H9 (cell line): ENCODE results near the gene HEPHL1. TPM values are rescaled to one million over a fixed set of nuclear protein-coding genes. Genes with fewer than 3 reads are reported as not detected.

Source experiments
- DNase-seq: peaks from one replicate; pipeline ENCODE4 v3.0.0-alpha.2; 2017
- H2AFZ ChIP-seq: one replicate; pipeline ENCODE4 v1.6.1; 2013; ENCODE audit warnings: mild to moderate bottlenecking, low read length, control low read depth, moderate library complexity
- H2AK5ac ChIP-seq: 2 replicates; pipeline ENCODE4 v1.6.1; 2013; ENCODE audit warnings: low read length, control low read depth, mixed read lengths; ENCODE audit not compliant: insufficient read length
- H2BK120ac ChIP-seq: one replicate; pipeline ENCODE4 v1.6.1; 2013; ENCODE audit warnings: low read depth, mild to moderate bottlenecking, low read length, control low read depth, inconsistent platforms; ENCODE audit not compliant: poor library complexity, severe bottlenecking
- H2BK12ac ChIP-seq: 2 replicates; pipeline ENCODE4 v1.6.1; 2013; ENCODE audit warnings: low read length, control low read depth, mixed read lengths, low read depth; ENCODE audit not compliant: insufficient read length
- H2BK15ac ChIP-seq: 2 replicates; pipeline ENCODE4 v1.6.1; 2013; ENCODE audit warnings: low read depth, low read length, control low read depth
- H2BK20ac ChIP-seq: one replicate; pipeline ENCODE4 v1.6.1; 2013; ENCODE audit warnings: low read depth, mild to moderate bottlenecking, low read length, control low read depth, inconsistent platforms; ENCODE audit not compliant: poor library complexity, severe bottlenecking
- H2BK5ac ChIP-seq: 2 replicates; pipeline ENCODE4 v1.6.1; 2013; ENCODE audit warnings: low read length, control low read depth, mixed read lengths; ENCODE audit not compliant: insufficient read length
- H3K14ac ChIP-seq: 2 replicates; pipeline ENCODE4 v1.6.1; 2013; ENCODE audit warnings: low read length, control low read depth; ENCODE audit not compliant: insufficient read depth
- H3K18ac ChIP-seq: 2 replicates; pipeline ENCODE4 v1.6.1; 2013; ENCODE audit warnings: low read depth, mild to moderate bottlenecking, mixed read lengths, low read length, control low read depth; ENCODE audit not compliant: insufficient read length
- H3K23ac ChIP-seq: 2 replicates; pipeline ENCODE4 v1.6.1; 2013; ENCODE audit warnings: low read length, control low read depth, mixed read lengths, low read depth; ENCODE audit not compliant: insufficient read length
- H3K23me2 ChIP-seq: 2 replicates; pipeline ENCODE4 v1.6.1; 2013; ENCODE audit warnings: low read depth, mild to moderate bottlenecking, mixed read lengths, low read length, control low read depth; ENCODE audit not compliant: insufficient read length, poor library complexity, severe bottlenecking
- H3K27ac ChIP-seq: 2 replicates; pipeline ENCODE4 v1.5.1; 2013; ENCODE audit warnings: low read length, control low read depth, mixed read lengths, low read depth; ENCODE audit not compliant: insufficient read length
- H3K27me3 ChIP-seq: 2 replicates; pipeline ENCODE4 v1.6.1; 2013; ENCODE audit warnings: low read length, control low read depth, inconsistent platforms; ENCODE audit not compliant: insufficient read depth
- H3K4ac ChIP-seq: 2 replicates; pipeline ENCODE4 v1.6.1; 2013; ENCODE audit warnings: low read depth, mild to moderate bottlenecking, control low read depth, inconsistent platforms, low read length, moderate library complexity
- H3K4me1 ChIP-seq: 2 replicates; pipeline ENCODE4 v1.6.1; 2013; ENCODE audit warnings: low read length, control low read depth, inconsistent platforms; ENCODE audit not compliant: insufficient read depth
- H3K4me2 ChIP-seq: 2 replicates; pipeline ENCODE4 v1.6.1; 2013; ENCODE audit warnings: low read length, control low read depth, mixed read lengths; ENCODE audit not compliant: insufficient read length, insufficient read depth
- H3K56ac ChIP-seq: 2 replicates; pipeline ENCODE4 v1.6.1; 2013; ENCODE audit warnings: low read depth, mild to moderate bottlenecking, mixed read lengths, low read length, control low read depth; ENCODE audit not compliant: insufficient read length
- H3K79me1 ChIP-seq: 2 replicates; pipeline ENCODE4 v1.6.1; 2013; ENCODE audit warnings: low read depth, mild to moderate bottlenecking, moderate library complexity, low read length, control low read depth, inconsistent platforms; ENCODE audit not compliant: insufficient read depth, poor library complexity, severe bottlenecking
- H3K79me2 ChIP-seq: 2 replicates; pipeline ENCODE4 v1.6.1; 2013; ENCODE audit warnings: low read length, control low read depth, inconsistent platforms; ENCODE audit not compliant: insufficient read depth
- H3K9ac ChIP-seq: 2 replicates; pipeline ENCODE4 v1.6.1; 2013; ENCODE audit warnings: low read length, control low read depth, mixed read lengths; ENCODE audit not compliant: insufficient read length; ENCODE audit errors: extremely low read depth
- H3K9me3 ChIP-seq: one replicate; pipeline ENCODE4 v1.6.1; 2013; ENCODE audit warnings: low read depth, low read length, inconsistent platforms; ENCODE audit not compliant: control insufficient read depth
- H3T11ph ChIP-seq: one replicate; pipeline ENCODE4 v1.6.1; 2013; ENCODE audit warnings: mild to moderate bottlenecking, low read length, control low read depth, inconsistent platforms
- H4K20me1 ChIP-seq: one replicate; pipeline ENCODE4 v1.6.1; 2013; ENCODE audit not compliant: control insufficient read depth, insufficient read length, insufficient read depth
- H4K5ac ChIP-seq: 2 replicates; pipeline ENCODE4 v1.6.1; 2013; ENCODE audit warnings: low read depth, mild to moderate bottlenecking, mixed read lengths, low read length, control low read depth; ENCODE audit not compliant: insufficient read length
- H4K8ac ChIP-seq: replicated peaks from 2 replicates; pipeline ENCODE4 v1.6.1; 2013; ENCODE audit warnings: low read length, control low read depth, mixed read lengths, low read depth; ENCODE audit not compliant: insufficient read length
- H4K91ac ChIP-seq: 2 replicates; pipeline ENCODE4 v1.6.1; 2013; ENCODE audit warnings: low read depth, mild to moderate bottlenecking, moderate library complexity, mixed read lengths, low read length, control low read depth; ENCODE audit not compliant: insufficient read length
- H3K27ac Mint-ChIP-seq, 3 experiments: 2 replicates in 2 of 3; 3 replicates in 1 of 3; pipeline ENCODE4 v1.8.0; 2020 to 2021; ENCODE audit warnings: mixed read lengths in 3 of 3, mild to moderate bottlenecking in 1 of 3, moderate library complexity in 1 of 3
- H3K27me3 Mint-ChIP-seq: 2 replicates; pipeline ENCODE4 v1.8.0; 2021; ENCODE audit warnings: low read depth, mild to moderate bottlenecking, moderate library complexity, mixed read lengths
- H3K36me3 Mint-ChIP-seq, 3 experiments: 2 replicates in 2 of 3; 3 replicates in 1 of 3; pipeline ENCODE4 v1.8.0; 2020 to 2021; ENCODE audit warnings: low read depth in 3 of 3, mixed read lengths in 3 of 3; ENCODE audit not compliant: insufficient read depth in 1 of 3
- H3K4me1 Mint-ChIP-seq, 2 experiments: 2 replicates each; pipeline ENCODE4 v1.8.0; 2020; ENCODE audit warnings: mixed read lengths in 2 of 2
- H3K4me3 Mint-ChIP-seq, 2 experiments: 2 replicates in 1 of 2; 3 replicates in 1 of 2; pipeline ENCODE4 v1.8.0; 2020 to 2021; ENCODE audit warnings: mild to moderate bottlenecking in 2 of 2, mixed read lengths in 2 of 2, moderate library complexity in 1 of 2
- H3K9me3 Mint-ChIP-seq, 2 experiments: 2 replicates in 1 of 2; 3 replicates in 1 of 2; pipeline ENCODE4 v1.8.0; 2020; ENCODE audit warnings: mild to moderate bottlenecking in 2 of 2, mixed read lengths in 2 of 2, moderate library complexity in 1 of 2
- whole genome bisulfite sequencing: extraction: QIAGEN DNeasy Blood & Tissue Kit; methylation state at CpG from one replicate; pipeline ENCODE4 v1.1.7; 2013; ENCODE audit warnings: missing lambda C conversion rate, low lambda C conversion rate, mixed read lengths; ENCODE audit not compliant: insufficient read length; ENCODE audit errors: extremely low coverage; 5-methylcytosine and 5-hydroxymethylcytosine counted together
- total RNA-seq: library from RNA; stranded (reverse); gene quantifications from 2 replicates; pipeline ENCODE4 v1.2.1, GENCODE V29; 2021
- TF ChIP-seq, protein P1 (sequence below): fragments of 200-600 bp; sonication (generic); conservative IDR thresholded peaks from 3 replicates; pipeline ENCODE4 v1.8.0; 2021; ENCODE audit warnings: antibody characterized with exemption, mild to moderate bottlenecking

Gene HEPHL1
- total RNA-seq, 1 experiment from 2014 or later, result not detected

DNA sequence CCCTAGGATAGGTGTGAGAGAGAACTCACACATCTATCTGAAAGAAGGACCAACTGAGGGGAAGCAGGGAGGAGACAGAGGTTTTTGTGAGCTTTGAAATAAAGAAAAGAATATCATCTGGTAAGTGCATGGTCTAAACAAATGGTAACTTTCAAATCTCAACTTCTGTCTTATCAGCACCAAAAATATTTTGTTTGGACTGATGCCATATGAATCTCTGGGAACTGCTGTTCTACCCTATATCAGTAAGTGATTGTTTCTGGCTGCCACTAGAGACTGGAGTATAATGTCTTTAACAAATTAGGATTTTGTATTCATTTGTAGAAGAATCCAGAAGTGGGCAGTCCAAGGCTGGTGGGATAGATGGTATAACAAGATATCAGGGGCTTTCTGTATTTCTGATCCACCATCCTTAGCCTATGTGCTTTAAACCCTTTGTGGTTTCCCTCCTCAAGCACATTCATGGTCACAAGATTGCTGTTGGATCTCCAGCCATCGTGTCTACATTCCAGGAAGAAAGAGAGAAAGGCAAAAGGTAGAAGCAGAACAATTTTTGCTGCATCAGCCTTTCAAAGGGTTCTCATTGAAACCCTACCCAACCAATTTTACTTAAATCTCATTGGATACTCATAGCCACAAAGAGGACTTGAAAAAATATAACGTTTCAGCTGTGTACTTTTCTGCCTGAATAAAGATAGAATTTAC is 4.7 kb downstream of the HEPHL1 start:
- no CpG with 5 or more reads among the region's 2 CpGs for WGBS

More for the DNA sequence above, 4.7 kb downstream of the HEPHL1 start:
- H3K27me3 ChIP-seq, result no peaks in the 10 kb centered on the region
- no peak overlapping the region for H3T11ph ChIP-seq
- no peak overlapping the region for H2BK120ac ChIP-seq
- H3K4ac ChIP-seq, result no peak overlapping the region
- H2AFZ ChIP-seq, result no peak overlapping the region
- no peak for DNase-seq
- no peak overlapping the region for H2BK12ac ChIP-seq
- H4K8ac ChIP-seq, result no peak overlapping the region
- Mint-ChIP-seq H3K36me3 (peaks cover 0 to 8% (median 1%) of the 10 kb centered on the region in 3 experiments; a peak in 2 of 7 replicates), H3K27ac (no peak overlapping the region), H3K27me3 (no peaks in the 10 kb centered on the region; the same call in 1 of the 2 replicates), H3K9me3 (peaks cover 4% of the 10 kb centered on the region in 2 experiments; a peak in 2 of 5 replicates), H3K4me1 (peaks cover under 1 to 2% of the 10 kb centered on the region in 2 experiments; a peak in 2 of 4 replicates), H3K4me3 (no peak overlapping the region)
- H2BK15ac ChIP-seq, result no peak overlapping the region
- H4K91ac ChIP-seq, result no peak overlapping the region
- H2AK5ac ChIP-seq, result no peak overlapping the region
- no peaks in the 10 kb centered on the region for H3K79me2 ChIP-seq
- H3K4me1 ChIP-seq, result no peaks in the 10 kb centered on the region
- H2BK20ac ChIP-seq, result no peak overlapping the region
- no peak overlapping the region for H3K56ac ChIP-seq
- H3K18ac ChIP-seq, result no peak overlapping the region
- no peaks in the 10 kb centered on the region for H4K20me1 ChIP-seq
- H3K9me3 ChIP-seq, result no peaks in the 10 kb centered on the region
- H3K14ac ChIP-seq, result no peak overlapping the region
- no peak overlapping the region for H3K23ac ChIP-seq
- no peak overlapping the region for H3K27ac ChIP-seq
- H2BK5ac ChIP-seq, result no peak overlapping the region
- no peak overlapping the region for H3K9ac ChIP-seq
- no peak overlapping the region for H3K4me2 ChIP-seq
- H3K23me2 ChIP-seq, result no peaks in the 10 kb centered on the region
- H3K79me1 ChIP-seq, result no peaks in the 10 kb centered on the region
- TF ChIP-seq, protein P1, sequence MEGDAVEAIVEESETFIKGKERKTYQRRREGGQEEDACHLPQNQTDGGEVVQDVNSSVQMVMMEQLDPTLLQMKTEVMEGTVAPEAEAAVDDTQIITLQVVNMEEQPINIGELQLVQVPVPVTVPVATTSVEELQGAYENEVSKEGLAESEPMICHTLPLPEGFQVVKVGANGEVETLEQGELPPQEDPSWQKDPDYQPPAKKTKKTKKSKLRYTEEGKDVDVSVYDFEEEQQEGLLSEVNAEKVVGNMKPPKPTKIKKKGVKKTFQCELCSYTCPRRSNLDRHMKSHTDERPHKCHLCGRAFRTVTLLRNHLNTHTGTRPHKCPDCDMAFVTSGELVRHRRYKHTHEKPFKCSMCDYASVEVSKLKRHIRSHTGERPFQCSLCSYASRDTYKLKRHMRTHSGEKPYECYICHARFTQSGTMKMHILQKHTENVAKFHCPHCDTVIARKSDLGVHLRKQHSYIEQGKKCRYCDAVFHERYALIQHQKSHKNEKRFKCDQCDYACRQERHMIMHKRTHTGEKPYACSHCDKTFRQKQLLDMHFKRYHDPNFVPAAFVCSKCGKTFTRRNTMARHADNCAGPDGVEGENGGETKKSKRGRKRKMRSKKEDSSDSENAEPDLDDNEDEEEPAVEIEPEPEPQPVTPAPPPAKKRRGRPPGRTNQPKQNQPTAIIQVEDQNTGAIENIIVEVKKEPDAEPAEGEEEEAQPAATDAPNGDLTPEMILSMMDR, result no peak
- no peak overlapping the region for H4K5ac ChIP-seq
